ENCODE measurements around the gene FAM118A. TPM values are rescaled to one million over a fixed set of nuclear protein-coding genes. Genes with fewer than 3 reads are reported as not detected.
A peak's percentile ranks its signal among the peaks of the same experiment; 100 is the strongest.

FAM118A gene
- total RNA-seq, 1 donor: 21.7 TPM

- H4K20me1 ChIP-seq (ENCODE audit: insufficient read depth, low read length): peaks cover 19% of the 10 kb centered on the region
- H3K9me3 ChIP-seq (ENCODE audit: low read depth, low read length): no peaks in the 10 kb centered on the region
- TF ChIP-seq CTCF (IDR thresholded peaks at IDR 0.05; ENCODE audit: extremely low read depth, low read depth, low read length): no peak
- no peak for DNase-seq (ENCODE audit: insufficient read length, low spot score, missing footprints)
- peaks cover 41% of the 10 kb centered on the region for H3K4me1 ChIP-seq (ENCODE audit: insufficient read depth, low read length)
- H3K27me3 ChIP-seq (ENCODE audit: insufficient read depth, low read length): no peaks in the 10 kb centered on the region
- H3K4me3 ChIP-seq (ENCODE audit: insufficient read depth, low read length): peak overlapping the region; percentile 52
- H3K27ac ChIP-seq (ENCODE audit: low read depth, low read length): peak overlapping the region; percentile 89
- peak overlapping the region; percentile 77 for H3K4me2 ChIP-seq (ENCODE audit: insufficient read depth, low read length)
- H2AFZ ChIP-seq (ENCODE audit: low read length): no peak overlapping the region
- peaks cover 3% of the 10 kb centered on the region for H3K36me3 ChIP-seq (ENCODE audit: insufficient read depth, low read length)
- H3K79me2 ChIP-seq (ENCODE audit: insufficient read depth, low read length): peaks cover 60% of the 10 kb centered on the region
Observed at GRCh38 chr22:45316796-45317526, 7.2 kb downstream of the FAM118A start.

- H2AFZ ChIP-seq (ENCODE audit: low read length): peak overlapping the region; percentile 66
- peaks cover 3% of the 10 kb centered on the region for H3K36me3 ChIP-seq (ENCODE audit: insufficient read depth, low read length)
- H3K79me2 ChIP-seq (ENCODE audit: insufficient read depth, low read length): peaks cover 66% of the 10 kb centered on the region
- peak overlapping the region; percentile 77 for H3K4me2 ChIP-seq (ENCODE audit: insufficient read depth, low read length)
- H4K20me1 ChIP-seq (ENCODE audit: insufficient read depth, low read length): peaks cover 22% of the 10 kb centered on the region
- H3K27ac ChIP-seq (ENCODE audit: low read depth, low read length): peak overlapping the region; percentile 89
- no peaks in the 10 kb centered on the region for H3K9me3 ChIP-seq (ENCODE audit: low read depth, low read length)
- H3K4me1 ChIP-seq (ENCODE audit: insufficient read depth, low read length): peaks cover 41% of the 10 kb centered on the region
- H3K4me3 ChIP-seq (ENCODE audit: insufficient read depth, low read length): peak overlapping the region; percentile 52
- peak; percentile 42 for TF ChIP-seq CTCF (IDR thresholded peaks at IDR 0.05; ENCODE audit: extremely low read depth, low read depth, low read length)
- DNase-seq (ENCODE audit: insufficient read length, low spot score, missing footprints): peak; percentile 92
- no peaks in the 10 kb centered on the region for H3K27me3 ChIP-seq (ENCODE audit: insufficient read depth, low read length)
Observed at GRCh38 chr22:45317551-45318167, 7.9 kb downstream of the FAM118A start.

GRCh38 chr22:45318168-45318557, 8.4 kb downstream of the FAM118A start:
- Histone ChIP-seq H3K27me3 (ENCODE audit: insufficient read depth, low read length) (no peaks in the 10 kb centered on the region), H3K9me3 (ENCODE audit: low read depth, low read length) (no peaks in the 10 kb centered on the region), H2AFZ (ENCODE audit: low read length) (peak overlapping the region; percentile 66), H3K79me2 (ENCODE audit: insufficient read depth, low read length) (peaks cover 63% of the 10 kb centered on the region), H3K4me2 (ENCODE audit: insufficient read depth, low read length) (peak overlapping the region; percentile 77), H3K36me3 (ENCODE audit: insufficient read depth, low read length) (no peaks in the 10 kb centered on the region), H3K4me1 (ENCODE audit: insufficient read depth, low read length) (peaks cover 41% of the 10 kb centered on the region), H3K27ac (ENCODE audit: low read depth, low read length) (peak overlapping the region; percentile 89), H3K4me3 (ENCODE audit: insufficient read depth, low read length) (peak overlapping the region; percentile 52), H4K20me1 (ENCODE audit: insufficient read depth, low read length) (peaks cover 22% of the 10 kb centered on the region)
- peak; percentile 93 for DNase-seq (ENCODE audit: insufficient read length, low spot score, missing footprints)
- TF ChIP-seq CTCF (IDR thresholded peaks at IDR 0.05; ENCODE audit: extremely low read depth, low read depth, low read length): no peak
